Retinal pigment epithelial cell (primary cell): ENCODE measurements around the gene SH3RF3.

Experiments
- DNase-seq: peaks from one replicate; pipeline ENCODE4 v3.0.0-alpha.2; 2010; ENCODE audit warnings: low read depth
- H3K4me3 ChIP-seq: 2 replicates; pipeline ENCODE4 v1.5.1; 2011; ENCODE audit warnings: mild to moderate bottlenecking, low read length, control low read depth, moderate library complexity
- TF ChIP-seq, protein P1 (sequence below): conservative IDR thresholded peaks from 2 replicates; pipeline ENCODE4 v1.5.1; 2011; ENCODE audit warnings: low read depth, low read length, control low read depth, inconsistent platforms

SH3RF3 gene

DNA sequence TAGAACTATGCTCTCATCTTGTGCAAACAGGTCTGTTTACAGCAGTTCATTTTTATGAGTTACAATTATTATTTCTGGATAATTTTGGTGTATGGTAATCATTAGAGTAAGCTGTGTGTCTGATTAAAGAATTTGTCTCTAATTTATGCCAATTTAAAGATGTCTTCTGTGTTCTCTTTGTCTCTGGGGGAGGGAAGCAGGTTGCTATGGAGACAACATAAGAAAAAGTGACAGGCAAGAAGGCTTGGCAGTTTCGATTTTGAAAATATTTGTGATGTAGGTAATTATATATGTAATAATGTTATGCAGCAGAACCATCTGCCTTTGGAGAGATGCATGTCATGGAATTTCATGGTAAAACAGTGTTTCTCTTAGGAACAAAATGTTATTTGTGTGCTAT is 78.2 kb downstream of the SH3RF3 start:
- TF ChIP-seq, protein P1, sequence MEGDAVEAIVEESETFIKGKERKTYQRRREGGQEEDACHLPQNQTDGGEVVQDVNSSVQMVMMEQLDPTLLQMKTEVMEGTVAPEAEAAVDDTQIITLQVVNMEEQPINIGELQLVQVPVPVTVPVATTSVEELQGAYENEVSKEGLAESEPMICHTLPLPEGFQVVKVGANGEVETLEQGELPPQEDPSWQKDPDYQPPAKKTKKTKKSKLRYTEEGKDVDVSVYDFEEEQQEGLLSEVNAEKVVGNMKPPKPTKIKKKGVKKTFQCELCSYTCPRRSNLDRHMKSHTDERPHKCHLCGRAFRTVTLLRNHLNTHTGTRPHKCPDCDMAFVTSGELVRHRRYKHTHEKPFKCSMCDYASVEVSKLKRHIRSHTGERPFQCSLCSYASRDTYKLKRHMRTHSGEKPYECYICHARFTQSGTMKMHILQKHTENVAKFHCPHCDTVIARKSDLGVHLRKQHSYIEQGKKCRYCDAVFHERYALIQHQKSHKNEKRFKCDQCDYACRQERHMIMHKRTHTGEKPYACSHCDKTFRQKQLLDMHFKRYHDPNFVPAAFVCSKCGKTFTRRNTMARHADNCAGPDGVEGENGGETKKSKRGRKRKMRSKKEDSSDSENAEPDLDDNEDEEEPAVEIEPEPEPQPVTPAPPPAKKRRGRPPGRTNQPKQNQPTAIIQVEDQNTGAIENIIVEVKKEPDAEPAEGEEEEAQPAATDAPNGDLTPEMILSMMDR = no peak
- no peak overlapping the region for H3K4me3 ChIP-seq
- no peak for DNase-seq

DNA sequence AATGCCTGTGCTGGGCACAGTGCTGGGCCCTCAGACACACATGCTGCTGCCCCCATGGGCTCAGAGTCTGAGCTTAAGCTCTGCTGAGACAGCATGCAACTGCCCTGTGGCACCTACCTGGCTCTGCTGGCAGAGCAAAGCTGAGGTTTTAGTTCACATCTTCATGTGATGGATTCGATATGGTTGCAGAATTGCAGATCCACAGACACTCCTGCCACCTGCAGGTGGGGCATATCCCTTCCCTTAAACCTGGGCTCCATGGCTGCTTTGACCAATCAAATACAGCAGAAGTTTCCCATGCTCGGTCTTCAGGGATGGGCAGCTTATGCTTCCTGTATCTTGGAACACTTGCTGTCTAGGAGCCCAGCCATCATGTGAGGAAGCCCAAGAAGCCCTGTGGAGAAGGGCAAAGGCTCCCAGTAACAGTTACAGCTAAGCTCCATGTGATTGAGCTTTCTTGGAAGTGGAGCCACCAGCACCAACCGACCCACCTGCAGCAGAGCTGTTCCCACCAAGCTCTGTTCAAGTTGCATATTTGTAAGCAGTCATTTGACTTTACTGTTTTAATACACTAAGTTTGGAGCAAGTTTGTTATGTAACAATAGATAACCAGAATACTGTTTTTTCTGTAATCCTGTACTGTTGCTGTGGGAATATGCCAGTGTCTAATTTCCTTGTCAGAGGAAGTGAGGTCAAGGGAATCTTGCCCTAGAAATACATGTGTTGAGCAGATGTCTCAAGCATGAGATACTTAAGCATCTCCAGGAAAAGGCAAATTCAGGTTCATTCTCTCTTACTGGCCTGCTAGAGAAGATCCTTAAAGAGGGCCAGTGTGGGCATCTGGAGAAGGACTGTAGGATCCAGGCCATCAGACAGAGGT is 79.3 kb downstream of the SH3RF3 start:
- TF ChIP-seq, protein P1 = no peak

DNA sequence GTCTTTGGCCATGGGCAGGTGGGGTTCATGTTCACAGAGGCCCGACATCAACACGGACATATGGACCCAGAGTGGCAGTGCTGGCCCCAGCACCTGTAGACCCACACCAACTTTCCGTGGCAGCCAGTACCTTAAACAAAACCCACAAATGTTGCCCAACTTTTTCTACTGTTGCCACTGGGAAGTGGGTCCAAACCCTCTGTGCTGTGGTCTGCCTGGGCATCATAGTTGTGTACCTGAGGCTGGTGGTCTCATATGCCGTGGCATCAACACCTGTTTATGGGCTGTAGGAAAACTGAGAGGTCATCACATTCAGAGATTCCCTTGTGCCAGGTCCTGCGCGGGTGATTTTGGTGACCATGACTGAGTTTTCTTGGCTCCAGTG is 79.9 kb downstream of the SH3RF3 start:
- no peak overlapping the region for H3K4me3 ChIP-seq
- TF ChIP-seq, protein P1 = no peak

More for the DNA sequence above, 79.3 kb downstream of the SH3RF3 start:
- DNase-seq = no peak
- H3K4me3 ChIP-seq = no peak overlapping the region

DNA sequence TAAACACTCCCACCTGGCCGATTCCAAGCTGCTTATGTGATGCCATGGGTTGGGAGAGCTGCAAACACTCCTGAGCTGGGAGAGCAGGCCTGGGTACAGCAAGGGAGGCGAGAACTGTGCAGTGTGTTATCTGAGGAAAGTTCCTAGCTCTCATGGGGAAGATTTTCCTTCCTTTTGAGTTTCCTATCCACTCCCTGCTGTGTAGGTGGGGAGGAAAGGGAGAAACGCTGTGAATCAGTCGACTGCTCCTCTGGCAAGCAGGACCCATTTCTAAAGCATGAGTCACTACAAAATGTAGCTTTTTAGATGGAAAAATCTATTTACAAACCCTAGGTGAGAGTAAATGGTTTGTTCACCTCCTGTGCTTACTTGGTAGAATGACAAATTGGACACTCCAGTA is 80.4 kb downstream of the SH3RF3 start:
- DNase-seq = no peak
- TF ChIP-seq, protein P1 = no peak
- no peak overlapping the region for H3K4me3 ChIP-seq

More for the DNA sequence above, 79.9 kb downstream of the SH3RF3 start:
- DNase-seq = no peak

DNA sequence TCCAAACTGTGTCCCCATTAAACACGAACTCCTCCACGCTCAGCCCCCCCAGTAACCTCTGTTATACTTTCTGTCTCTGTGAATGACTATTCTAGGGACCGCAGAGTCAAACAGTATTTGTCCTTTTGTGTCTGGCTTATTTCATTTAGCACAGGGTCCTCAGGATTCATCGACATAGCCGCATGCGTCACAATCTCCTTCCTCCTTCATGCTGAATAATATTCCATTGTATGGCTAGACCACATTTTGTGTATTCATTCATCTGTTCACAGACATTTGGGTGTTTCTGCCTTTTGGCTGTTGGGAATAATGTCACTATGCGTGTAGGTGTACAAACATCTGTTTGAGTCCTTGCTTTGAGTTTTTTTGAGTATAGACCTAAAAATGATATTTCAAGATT is 80.9 kb downstream of the SH3RF3 start:
- DNase-seq = no peak
- no peak overlapping the region for H3K4me3 ChIP-seq
- TF ChIP-seq, protein P1 = no peak

DNA sequence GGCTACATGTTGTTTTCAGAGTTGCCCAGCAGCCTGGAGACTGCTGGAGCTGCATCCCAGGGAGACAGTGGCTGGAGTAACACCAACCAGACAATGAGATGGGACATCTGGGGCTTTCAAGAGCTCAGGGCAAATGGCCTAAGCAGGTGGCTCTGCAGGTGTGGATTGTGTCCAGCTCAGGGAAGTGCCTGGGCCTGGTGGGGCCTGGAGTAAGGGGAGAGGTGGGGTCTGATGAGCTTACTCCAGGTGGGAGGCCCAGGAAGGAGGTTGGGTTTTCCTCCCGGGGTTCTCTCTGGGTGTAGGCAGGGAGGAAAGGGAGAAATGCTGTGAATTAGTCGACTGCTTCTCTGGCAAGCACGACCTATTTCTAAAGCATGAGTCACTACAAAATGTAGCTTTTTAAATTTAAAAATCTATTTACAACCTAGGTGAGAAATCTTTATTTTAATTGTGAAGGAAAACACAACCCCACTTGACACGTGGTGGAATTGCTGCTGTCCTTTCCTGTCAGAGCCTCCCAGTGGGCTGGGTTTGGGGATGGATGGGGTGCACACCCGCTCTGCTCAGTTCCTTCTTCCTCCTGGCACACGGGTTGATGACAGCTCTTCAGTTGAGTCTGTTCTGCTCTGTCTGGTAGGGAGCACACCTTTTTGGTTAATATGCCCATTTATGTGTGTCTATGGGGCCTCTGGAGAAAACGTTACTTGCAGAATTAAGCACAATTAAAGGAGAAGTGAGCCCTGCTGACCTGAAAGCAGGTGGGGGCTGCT is 81.6 kb downstream of the SH3RF3 start:
- no peak overlapping the region for H3K4me3 ChIP-seq
- no peak for DNase-seq
- TF ChIP-seq, protein P1 = no peak
